NOMO-1 treated with dmso at 0.1 percent for 144 hours (cell line): ENCODE data around the gene BPIFA2.

Experiments
- DNase-seq: peaks from one replicate; lab custom pipeline; 2025; ENCODE audit not compliant: unreplicated experiment; lab: John Stamatoyannopoulos, UW

BPIFA2 gene

DNA sequence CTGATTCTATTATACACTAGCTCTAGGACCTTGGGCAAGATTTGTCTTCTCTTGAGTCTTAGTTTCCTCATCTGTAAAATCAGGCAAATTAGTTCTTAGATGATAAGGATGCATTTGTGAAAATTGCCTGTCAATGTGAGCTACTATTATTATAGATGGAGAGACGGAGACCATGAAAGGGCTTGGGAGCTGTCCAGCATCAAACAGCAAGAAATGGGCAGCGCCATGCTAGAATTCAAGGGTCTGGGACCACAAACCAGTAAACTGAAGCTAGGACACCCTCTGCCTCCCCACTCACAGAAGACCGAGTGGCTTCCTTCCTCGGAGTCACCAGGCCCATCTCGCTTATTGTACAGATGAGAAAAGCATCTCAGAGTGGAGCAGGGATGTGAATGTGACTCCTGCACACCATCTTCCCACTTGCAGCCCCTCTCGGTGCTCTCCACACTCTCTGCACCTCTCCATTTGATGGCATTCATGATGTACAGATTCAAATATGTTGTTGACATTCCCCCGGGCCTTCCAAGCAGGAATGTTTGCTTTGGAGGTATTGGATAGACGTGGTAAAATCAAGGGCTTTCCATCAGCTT lies 25.0 kb downstream of the BPIFA2 start:
- DNase-seq: no peak

GRCh38 chr20:33199026-33199425 lies 31.1 kb downstream of the BPIFA2 start:
- DNase-seq: no peak

DNA sequence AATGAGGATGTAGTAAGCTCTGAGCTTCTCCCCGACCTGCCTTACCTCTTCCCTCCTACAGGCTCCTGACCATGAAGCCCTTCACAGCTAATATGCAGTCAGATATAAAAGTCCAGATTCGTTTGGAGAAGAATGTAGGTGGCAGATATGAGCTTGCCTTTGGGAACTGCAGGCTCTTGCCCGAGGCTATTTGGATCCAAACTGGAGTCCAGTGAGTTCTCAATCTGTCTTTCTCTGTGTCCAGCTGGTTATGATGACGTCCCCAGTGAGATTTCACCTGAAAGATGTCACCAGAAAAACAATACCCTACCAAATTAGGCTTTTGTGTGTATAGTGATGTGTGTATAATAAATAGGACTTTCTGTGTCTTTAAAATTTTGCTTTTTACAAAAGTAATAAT lies 34.5 kb downstream of the BPIFA2 start:
- no peak for DNase-seq

- no peak for DNase-seq
Observed at GRCh38 chr20:33203444-33203843, 35.5 kb downstream of the BPIFA2 start.

DNA sequence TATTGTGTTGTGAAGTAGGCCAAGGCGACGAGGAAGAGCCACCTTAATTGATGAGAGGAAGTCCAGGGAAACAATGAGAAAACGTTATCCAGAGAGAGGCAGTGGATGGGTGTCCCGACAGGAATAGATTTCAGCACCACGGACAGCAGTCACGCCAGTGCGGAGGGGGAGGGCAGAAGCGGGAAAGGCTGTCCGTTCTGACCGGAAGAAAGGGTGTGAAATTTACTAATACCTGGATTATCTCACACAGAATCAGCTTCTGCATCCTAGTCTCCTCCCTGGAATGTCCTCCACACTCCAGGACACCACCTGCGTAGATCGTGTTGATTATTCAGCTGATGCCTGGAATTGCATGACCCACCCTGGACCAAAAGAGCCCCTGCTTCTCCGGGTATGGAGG lies 41.8 kb downstream of the BPIFA2 start:
- peak; percentile 0 for DNase-seq

DNA sequence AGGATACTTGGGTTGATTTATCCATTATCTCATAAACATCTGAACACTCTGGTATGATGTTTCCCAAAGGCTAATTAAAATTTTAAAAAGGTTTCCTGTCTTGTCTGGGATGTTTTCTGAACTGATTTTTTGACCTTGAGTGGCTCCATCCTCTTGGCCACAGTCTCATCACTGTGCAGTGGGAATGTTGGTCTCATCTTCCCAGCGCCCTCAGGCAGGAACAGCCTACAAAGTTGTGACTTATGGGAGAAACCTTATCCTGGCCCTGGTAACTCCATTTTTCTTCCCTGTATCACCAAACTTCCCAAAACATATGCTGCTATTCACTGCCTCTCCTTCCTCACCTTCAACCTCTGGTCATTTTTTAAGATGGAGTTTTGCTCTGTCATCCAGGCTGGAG lies 42.4 kb downstream of the BPIFA2 start:
- no peak for DNase-seq

DNA sequence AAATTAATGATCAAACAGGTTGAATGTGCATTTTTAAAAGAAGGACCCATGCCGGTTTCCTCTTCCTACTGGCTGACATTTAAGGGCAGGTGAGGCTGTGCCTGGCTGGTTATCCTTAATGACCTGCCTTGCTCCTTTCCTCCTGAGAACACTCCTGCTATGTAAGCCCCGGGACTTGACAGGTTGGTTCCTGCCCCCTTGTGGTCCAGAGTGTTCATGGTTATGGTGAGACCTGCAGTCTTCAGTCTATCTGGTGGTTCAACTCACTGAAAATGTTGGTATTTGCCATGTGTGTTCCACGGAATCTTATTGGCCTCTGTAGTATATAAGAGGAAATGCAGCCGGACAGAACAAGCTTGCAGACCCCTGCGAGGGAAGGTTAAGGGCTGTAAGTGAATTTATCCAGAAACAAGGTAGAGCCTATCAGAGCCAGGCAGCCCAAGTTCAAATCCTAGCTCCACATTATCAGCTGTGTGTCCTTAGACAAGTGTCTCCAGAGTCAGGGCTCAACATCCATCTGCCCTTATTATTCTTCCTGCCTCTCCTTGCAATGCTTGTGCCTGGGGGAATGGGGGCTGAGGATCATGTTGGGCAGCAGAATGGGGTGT lies 44.0 kb downstream of the BPIFA2 start:
- DNase-seq: no peak

DNA sequence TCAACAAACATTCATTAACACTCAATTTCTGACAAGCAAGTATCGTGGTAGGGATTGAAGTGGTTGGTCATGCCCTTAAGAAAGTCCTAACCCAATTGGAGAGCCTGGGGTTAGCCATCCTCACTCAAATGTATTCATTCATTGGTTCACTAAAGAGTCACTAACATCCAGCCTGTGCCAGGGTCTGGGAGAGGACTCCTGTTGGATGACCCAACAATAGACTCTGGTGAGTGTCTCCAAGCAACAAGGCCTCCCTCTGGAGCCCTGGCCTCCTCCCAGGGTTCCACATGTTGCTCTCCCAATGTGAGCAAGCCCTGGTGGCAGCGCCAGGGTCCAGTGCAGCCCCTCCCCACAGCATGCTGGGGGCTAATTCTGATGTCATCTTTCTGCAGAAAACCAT lies 49.1 kb downstream of the BPIFA2 start, which contains the start of gene BPIFA3:
Gene BPIFA3 (plus strand): TSS at position 301 of the 400 bp plus-strand sequence. CDS start 185 bp downstream, outside the sequence.
- DNase-seq: no peak

DNA sequence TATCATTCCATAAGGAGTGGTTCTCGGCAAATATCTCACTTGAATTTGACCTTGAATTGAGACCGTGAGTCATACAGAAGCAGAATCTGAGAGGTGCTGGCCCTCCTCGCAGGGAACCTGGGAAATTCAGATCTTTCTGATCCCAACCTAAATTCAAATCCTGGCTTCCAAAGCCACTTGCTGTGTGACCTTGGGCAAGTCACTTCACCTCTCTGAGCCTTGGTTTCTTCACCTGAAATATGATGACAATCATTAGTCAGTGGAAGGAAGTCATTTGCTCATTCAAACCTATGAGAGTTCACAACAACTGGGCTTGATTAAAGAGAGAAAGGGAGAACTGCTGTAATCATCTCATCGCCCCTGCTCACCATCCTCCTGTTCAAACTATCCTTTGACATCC lies 56.4 kb downstream of the BPIFA2 start:
- DNase-seq: no peak

DNA sequence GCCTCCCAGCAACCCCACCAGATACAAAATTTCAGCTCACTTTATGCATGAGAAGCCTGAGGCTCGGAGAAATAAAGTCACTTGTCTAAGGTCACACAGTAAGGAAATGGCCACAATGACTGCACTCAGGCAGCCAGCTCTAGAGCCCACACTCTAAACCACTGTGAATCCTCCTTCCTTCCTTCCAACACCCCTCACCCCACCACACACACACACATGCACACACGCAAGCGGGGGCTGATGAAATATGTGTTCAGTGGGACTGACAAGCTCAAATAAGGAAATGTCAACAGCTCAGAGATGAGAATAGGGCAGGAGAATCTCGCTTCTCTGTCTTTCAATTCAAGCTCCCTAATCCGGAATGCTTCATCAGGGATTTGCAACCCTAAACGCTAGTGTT lies 61.9 kb downstream of the BPIFA2 start:
- DNase-seq: peak; percentile 19
